NCI-H1417 (cell line): ENCODE measurements around the gene CUX1.
A peak's percentile ranks its signal among the peaks of the same experiment; 100 is the strongest.

ENCODE experiments used
- DNase-seq, 3 experiments: peaks; one replicate each; lab custom pipeline; 2025; lab: John Stamatoyannopoulos, UW

The CUX1 gene

GRCh38 chr7:101893341-101894082 is 76.1 kb downstream of the CUX1 start:
- no peak for DNase-seq

DNA sequence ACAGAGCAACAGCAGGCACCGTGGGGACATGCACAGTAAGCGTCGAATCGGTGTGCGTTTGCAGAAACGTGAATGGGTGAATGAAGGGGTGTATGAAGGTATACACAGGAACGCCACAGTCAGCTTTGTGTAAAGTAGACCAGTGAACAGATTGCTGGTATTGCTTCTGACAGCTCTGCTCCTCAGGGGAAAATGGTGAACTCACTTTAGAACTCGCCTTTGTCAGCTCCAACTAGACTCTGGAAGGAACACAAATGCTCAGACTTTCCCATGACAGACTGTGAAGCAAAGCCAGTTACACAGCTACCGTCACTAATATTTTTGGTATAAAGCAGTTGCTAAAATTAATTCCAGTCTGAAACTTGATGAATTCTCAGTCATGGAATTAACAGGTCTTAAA is 78.9 kb downstream of the CUX1 start:
- DNase-seq = no peak

- no peak for DNase-seq
Observed at GRCh38 chr7:101896941-101897340, 79.5 kb downstream of the CUX1 start.

- no peak for DNase-seq
Observed at GRCh38 chr7:101898106-101898505, 80.7 kb downstream of the CUX1 start.

- no peak for DNase-seq
Observed at GRCh38 chr7:101899616-101900015, 82.2 kb downstream of the CUX1 start.

DNA sequence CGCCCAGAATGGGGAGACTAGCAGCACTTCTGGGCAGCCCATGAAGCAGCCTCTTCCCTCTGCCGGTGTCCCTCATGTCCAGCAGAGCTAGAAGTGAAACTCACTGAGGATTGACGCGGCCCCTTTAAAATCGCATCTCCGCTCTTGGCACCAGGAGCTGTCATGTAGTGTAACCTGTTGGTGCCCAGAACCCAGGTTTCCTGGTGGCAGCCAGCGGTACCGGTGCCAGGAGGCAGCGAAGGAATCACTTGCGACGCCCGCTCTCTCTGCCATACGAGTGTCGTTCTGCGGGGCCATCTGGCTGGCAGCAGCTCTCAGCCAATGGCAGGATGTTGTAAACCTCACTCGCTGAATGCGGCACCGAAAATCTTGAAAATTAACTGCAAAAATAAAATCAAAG is 82.7 kb downstream of the CUX1 start:
- DNase-seq = no peak

- no peak for DNase-seq
Observed at GRCh38 chr7:101901661-101902491, 84.5 kb downstream of the CUX1 start.

DNA sequence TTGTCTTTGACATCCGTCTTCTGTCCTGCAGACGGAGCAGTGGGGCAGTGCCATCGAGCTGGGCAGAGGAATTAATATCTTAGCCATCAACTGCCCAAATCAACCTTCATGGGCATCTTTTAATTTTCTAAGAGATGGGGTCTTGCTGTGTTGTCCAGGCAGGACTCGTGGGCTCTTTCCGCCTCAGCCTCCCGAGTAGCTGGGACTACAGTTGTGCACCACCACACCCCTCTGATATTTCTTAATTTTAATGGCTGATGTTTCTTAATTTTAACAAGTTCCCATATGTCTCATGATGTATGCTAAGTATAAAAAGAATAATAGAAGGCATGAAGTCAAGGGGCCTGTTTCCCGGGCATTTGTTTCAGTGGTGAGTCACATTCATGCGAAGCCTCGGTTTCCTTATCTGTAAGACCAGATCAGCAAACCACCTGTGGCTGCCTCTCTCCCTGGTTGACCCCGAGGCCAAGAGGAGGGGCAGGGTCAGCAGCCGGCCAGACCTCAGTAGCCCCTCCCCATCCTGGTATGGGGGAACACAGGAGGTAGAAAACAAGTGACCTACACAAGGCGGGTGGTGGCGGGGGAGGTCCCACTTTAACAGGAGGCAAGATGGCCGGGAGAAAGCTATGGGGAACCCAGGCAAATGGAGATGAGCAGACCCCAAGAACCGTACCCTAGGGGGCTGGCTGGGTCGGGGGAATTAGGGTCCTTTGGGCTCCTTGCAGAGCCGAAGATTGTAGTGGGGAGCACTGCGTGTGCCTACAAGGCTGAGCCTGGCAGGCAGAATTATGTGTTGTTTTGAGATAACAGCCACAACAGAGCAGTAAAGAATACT is 85.5 kb downstream of the CUX1 start:
- no peak for DNase-seq

- DNase-seq = no peak
Observed at GRCh38 chr7:101903515-101903868, 86.1 kb downstream of the CUX1 start.

GRCh38 chr7:101904019-101904418 is 86.6 kb downstream of the CUX1 start:
- no peak for DNase-seq

- DNase-seq = no peak
Observed at GRCh38 chr7:101905203-101905865, 87.9 kb downstream of the CUX1 start.

DNA sequence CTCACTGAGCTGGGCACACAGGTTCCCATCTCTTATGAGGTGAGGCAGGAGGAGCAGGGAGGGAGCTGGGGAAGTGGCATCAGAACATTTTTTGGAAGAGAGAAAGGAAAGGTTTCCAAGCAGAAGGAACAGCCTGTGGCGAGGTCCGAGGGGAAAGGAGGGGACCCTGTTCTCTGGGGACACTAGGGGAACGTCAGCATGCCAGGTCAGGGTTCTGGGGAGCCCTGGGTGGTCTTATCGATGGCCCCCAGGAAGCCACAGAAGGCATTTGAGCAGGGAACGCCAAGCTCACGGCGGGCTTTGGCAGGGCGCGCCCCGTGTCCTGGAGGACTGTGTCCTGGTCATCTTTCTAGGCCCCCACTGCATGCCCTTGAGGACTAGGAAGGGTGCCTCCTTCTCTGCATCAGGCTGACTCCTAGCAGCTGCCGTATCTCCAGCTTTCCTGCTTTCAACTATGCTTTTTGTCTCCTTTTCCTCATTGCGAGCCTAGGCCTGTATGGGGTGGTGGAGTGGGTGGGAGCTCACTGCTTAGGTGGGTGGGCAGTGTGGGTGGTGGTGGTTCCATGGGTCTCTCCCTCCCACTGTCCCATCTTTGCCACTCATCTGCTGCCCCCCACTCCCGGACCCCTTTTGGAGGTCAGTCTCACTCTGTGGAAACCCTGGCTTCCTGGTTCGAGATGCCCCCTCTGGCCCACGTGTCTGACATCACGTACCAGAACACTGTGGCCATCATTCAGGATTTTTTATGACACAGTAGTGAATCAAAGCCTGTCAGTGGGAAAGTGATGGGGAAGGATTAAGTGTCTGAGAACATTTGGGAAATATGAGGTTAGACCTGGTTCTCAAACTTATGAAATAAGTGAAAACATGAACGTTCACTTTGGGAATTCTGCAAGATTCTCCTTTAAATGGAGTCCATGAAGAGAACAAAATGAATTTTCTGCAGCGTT is 89.1 kb downstream of the CUX1 start:
- DNase-seq = no peak

DNA sequence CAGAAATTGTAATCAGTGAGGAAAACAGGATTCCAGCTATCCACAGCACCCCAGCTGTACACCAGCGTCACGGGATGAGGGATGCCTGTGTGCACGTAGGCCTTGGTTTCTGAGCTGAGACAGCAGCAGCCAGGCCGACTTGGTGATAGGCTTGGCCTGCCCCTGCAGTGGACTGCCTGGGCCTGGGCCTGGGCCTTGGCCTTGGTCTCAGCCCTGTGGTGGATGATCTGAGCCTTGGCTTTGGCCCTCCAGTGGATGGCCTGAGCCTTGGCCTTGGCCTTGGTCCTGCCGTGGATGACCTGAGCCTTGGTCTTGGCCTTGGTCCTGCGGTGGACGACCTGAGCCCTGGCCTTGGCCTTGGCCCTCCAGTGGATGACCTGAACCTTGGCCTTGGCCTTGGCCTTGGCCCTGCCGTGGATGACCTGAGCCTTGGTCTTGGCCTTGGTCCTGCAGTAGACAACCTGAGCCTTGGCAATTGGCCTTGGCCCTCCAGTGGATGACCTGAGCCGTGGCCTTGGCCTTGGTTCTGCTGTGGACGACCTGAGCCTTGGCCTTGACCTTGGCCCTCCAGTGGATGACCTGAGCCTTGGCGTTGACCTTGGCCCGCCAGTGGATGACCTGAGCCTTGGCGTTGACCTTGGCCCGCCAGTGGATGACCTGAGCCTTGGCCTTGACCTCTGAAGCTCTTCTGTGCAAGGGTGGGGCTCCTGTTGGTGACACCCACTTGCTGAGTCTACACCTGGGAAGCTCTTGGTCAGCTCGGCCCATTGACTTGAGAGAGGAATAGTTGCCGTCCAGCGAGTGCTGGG is 93.8 kb downstream of the CUX1 start:
- no peak for DNase-seq

GRCh38 chr7:101911800-101912715 is 94.6 kb downstream of the CUX1 start:
- DNase-seq = peak in 1 of 3 experiments; percentile 40

DNA sequence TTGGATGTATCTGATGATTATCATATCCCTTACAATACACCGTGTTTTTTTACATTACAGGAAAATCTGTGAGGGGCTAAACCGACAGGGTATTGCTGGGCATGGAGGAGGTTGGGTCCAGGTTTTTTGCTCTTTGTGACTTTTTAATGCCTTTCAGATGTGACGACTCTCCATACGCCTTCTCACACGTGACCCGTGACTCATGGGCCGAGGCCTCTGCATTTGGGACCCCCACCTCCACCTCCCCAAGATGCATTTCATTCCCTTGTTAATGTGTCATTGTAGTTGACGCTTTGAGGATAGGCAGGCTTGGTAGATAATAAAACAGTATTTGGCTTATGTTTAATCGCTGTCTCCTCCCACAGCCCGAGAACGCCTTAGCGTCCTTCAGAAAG is 95.3 kb downstream of the CUX1 start:
- DNase-seq = no peak

DNA sequence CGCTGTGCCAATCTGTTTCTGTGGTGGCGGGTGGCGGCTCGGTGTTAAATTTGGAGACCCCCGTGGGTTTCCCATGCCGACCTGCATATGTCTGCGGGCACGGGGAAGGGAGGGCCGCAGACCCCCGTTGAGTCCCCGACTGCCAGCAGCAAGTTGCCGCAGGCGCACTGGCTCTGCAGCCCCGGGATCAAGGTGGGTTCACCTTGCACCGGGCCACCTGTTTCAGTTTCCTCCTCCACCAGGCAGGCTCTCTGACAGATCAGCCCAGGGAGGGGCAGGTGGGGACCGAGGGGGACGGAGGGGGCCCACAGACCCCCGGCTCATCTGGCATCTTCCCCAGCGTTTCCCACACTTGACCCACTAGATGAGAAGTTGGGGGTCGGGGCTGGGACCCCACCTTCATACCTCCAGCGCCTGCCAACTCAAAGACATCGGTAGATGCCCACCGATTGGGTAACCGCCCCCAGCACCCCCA is 95.9 kb downstream of the CUX1 start:
- DNase-seq = no peak

DNA sequence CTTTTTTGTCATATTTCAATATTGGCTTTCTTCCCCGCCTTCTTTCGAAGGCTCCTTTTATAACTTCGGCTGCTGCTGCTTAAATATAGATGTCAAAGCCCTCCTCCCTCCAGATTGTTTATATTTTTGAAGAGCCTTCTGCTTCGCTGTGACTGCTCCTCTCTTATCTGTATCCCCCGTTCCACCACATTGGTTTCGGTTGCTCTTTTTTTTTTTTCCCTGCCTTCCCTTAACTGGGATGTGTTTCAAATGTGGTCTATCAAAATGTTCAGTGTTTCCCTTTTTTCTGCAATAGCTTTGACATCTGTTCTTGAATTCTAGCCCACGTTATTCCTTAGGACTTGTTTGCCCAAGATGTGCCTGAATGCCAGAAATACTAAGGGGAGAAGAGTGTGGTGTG is 96.4 kb downstream of the CUX1 start:
- no peak for DNase-seq

DNA sequence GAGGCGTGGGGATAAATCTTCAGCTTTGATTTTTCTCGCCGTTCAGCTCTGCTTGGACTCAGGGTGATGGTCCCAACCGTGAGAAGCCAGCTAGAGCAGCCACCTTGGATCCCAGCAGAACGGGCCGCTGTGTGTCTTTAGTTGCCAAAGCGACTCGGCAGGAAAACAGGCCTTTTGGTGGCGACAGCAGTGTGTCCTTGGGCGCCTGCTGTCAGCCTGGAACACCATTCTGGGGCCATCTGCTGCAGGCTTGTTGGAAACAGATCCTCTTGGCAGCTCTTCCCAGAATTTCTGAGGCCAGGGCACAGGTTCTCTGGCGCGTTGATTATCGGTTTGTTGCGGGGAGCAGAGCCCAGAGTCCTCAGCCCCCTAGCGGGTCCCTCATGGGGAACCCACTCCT is 97.6 kb downstream of the CUX1 start:
- DNase-seq = no peak
